Lower leg skin (tissue), 3 donors: ENCODE results near the gene PTPRN2.

Experiments
- POLR2A ChIP-seq, 2 donors: fragments of 450-650 bp; IDR thresholded peaks; one replicate each; pipeline ENCODE4 v1.6.1; 2016 to 2017; ENCODE audit warnings: antibody characterized with exemption in 2 of 2, mild to moderate bottlenecking in 1 of 2, moderate library complexity in 1 of 2
- TF ChIP-seq, protein P1 (sequence below), 3 donors: fragments of 450-650 bp; IDR thresholded peaks; one replicate each; pipeline ENCODE4 v1.5.1; 2016; ENCODE audit warnings: antibody characterized with exemption in 3 of 3, mild to moderate bottlenecking in 3 of 3, moderate library complexity in 2 of 3

DNA sequence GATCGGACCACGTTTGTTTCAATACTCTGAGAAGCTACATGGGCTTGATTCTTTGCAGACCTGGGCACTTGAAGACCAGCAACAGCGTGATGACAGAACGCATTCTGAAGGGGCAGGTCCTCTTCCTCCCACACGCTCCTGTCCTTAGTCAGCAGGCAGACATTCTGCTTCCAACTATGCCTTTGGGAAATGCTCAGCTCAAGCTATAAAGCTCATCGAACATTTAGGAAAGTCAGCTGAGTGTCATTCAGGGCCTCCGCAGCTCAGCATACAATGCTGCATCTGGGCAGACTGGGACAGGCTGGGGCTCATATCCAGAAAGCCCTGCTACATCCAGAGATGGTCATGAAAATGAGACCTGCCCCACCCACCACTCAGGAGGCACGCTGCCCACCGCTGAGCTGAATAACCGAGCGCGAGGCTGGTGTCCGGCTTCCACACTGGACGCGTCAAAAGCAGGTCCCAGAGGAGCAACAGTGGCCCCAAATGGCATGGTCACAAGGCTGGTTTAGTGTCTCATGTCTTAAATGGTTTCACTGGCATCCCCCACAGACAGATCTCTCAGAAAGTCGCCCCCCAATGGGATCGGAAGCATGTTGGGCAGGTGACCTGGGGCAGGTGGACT lies 976.8 kb downstream of the PTPRN2 start:
- TF ChIP-seq POLR2A (IDR thresholded peaks at IDR 0.05), result no peak
- TF ChIP-seq, protein P1, sequence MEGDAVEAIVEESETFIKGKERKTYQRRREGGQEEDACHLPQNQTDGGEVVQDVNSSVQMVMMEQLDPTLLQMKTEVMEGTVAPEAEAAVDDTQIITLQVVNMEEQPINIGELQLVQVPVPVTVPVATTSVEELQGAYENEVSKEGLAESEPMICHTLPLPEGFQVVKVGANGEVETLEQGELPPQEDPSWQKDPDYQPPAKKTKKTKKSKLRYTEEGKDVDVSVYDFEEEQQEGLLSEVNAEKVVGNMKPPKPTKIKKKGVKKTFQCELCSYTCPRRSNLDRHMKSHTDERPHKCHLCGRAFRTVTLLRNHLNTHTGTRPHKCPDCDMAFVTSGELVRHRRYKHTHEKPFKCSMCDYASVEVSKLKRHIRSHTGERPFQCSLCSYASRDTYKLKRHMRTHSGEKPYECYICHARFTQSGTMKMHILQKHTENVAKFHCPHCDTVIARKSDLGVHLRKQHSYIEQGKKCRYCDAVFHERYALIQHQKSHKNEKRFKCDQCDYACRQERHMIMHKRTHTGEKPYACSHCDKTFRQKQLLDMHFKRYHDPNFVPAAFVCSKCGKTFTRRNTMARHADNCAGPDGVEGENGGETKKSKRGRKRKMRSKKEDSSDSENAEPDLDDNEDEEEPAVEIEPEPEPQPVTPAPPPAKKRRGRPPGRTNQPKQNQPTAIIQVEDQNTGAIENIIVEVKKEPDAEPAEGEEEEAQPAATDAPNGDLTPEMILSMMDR (IDR thresholded peaks at IDR 0.05), result no peak
